D721Med (cell line): ENCODE results near the gene FAM83G.
"Not testable (repeated sequence)": the region's sequence is repeated elsewhere in the genome, so short reads cannot be mapped to it uniquely, and the experiment has no call there.

Experiments
- DNase-seq: peaks from one replicate; pipeline ENCODE4 v3.0.0; 2011; ENCODE audit warnings: low spot score; ENCODE audit not compliant: insufficient read length
- FAIRE-seq: peaks from 2 replicates; lab custom pipeline; 2011; peaks lifted over from hg19 to GRCh38; lab: Jason Lieb, UNC
- TF ChIP-seq, protein P1 (sequence below): IDR thresholded peaks from 2 replicates; pipeline ENCODE4 v1.5.1; 2012; ENCODE audit warnings: mild to moderate bottlenecking, control low read depth; ENCODE audit not compliant: insufficient read depth; ENCODE audit errors: missing control alignments

Gene FAM83G

DNA sequence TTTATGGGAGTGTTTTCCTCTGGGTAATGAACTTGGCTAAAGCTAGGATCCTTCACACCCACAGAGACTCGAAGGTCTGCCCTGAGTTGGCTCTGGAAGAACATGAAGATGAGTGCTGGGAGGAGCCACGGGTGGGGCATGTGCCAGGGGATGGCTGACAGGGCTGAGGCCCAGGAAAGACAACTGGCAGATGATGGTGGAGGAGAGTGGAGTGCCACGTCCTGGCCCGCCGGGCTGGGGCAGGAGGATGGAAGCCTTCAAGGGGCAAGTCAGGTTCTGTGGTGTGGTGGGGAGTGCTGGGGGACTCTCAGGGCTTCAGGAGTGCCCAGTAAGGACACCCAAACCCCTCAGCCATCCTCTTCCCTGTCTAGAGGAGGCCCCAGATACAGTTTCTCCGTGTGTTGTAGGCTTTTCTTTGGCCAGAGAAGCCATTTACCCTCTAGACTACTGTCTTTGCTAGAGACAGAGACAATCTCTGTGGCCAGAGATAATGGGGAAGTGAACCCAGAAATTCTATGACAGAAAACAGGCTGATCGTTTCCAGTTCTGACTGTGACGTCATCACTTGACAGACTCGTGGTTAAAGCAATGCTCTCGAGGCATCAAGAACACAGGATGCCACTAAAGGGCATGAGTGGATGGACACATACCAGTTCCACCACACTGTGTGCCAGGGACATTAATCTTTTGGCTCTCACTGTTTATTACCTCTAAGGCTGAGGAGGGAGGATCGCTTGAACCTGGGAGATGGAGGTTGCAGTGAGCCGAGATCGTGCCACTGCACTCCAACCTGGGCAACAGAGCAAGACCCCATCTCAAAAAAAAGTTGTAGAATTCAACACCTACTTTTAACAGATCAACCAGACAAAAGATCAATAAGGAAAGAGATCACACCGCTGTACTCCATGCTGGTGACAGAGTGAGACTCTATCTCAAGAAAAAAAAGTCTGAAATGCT, 71.2 kb downstream of the FAM83G start:
- DNase-seq = no peak
- no peak for FAIRE-seq
- TF ChIP-seq, protein P1, sequence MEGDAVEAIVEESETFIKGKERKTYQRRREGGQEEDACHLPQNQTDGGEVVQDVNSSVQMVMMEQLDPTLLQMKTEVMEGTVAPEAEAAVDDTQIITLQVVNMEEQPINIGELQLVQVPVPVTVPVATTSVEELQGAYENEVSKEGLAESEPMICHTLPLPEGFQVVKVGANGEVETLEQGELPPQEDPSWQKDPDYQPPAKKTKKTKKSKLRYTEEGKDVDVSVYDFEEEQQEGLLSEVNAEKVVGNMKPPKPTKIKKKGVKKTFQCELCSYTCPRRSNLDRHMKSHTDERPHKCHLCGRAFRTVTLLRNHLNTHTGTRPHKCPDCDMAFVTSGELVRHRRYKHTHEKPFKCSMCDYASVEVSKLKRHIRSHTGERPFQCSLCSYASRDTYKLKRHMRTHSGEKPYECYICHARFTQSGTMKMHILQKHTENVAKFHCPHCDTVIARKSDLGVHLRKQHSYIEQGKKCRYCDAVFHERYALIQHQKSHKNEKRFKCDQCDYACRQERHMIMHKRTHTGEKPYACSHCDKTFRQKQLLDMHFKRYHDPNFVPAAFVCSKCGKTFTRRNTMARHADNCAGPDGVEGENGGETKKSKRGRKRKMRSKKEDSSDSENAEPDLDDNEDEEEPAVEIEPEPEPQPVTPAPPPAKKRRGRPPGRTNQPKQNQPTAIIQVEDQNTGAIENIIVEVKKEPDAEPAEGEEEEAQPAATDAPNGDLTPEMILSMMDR = no peak

GRCh38 chr17:18932360-18933055, 72.1 kb downstream of the FAM83G start:
- DNase-seq (no peak), FAIRE-seq (no peak)
- TF ChIP-seq, protein P1 = no peak

GRCh38 chr17:18928628-18929125, 75.9 kb downstream of the FAM83G start:
- DNase-seq = no peak
- TF ChIP-seq, protein P1 = no peak
- FAIRE-seq = no peak

GRCh38 chr17:18925187-18925586, 79.4 kb downstream of the FAM83G start:
- no peak for DNase-seq
- no peak for FAIRE-seq
- TF ChIP-seq, protein P1 = no peak

DNA sequence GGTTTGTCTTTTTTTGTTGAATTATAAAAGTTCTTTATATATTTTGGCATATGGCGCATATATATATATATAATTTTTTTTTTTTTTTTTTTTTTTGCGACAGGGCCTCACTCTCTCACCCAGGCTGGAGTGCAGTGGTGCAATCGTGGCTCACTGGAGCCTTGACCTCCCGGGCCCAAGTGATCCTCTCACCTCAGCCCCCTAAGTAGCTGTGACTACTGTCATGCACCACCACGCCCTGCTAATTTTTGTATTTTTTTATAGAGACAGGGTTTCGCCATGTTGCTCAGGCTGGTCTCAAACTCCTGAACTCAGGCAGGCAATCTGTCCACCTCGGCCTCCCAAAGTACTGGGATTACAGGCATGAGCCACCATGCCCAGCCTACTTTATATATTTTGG, 82.0 kb downstream of the FAM83G start:
- FAIRE-seq, DNase-seq: not testable (repeated sequence)

DNA sequence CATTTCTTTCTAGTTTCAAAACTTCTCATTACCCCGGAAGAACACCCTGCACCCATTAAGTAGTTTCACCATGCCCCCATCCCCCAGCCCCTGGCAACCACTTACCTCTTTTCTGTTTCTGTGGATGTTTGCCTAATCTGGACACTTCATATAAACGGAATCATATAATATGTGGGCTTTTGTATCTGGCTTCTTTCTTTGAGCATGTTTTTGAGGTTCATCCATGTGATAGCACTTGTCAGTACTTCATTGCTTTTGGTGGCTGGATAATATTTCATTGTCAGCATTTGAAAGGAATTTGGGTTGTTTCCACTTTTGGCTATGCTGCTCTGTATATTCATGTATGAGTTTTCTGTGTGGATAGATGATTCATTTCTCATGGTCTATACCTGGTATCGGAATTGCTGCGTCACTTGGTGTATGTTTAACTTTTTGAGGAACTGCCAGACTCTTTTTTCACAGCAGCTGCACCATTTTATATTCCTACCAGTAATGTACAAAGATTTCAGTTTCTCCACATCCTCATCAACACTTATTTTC, 82.6 kb downstream of the FAM83G start:
- no peak for DNase-seq
- FAIRE-seq = no peak
- TF ChIP-seq, protein P1 = no peak

- TF ChIP-seq, protein P1 = no peak
- DNase-seq (no peak), FAIRE-seq (no peak)
Observed at GRCh38 chr17:18921485-18921884, 83.1 kb downstream of the FAM83G start.
